WTC11 (cell line): ENCODE results near the gene CEACAM19. TPM values are rescaled to one million over a fixed set of nuclear protein-coding genes. Genes with fewer than 3 reads are reported as not detected.

Experiments used
- ATAC-seq: fragments of 200-7000 bp; cut with Tn5 transposase; 2 replicates; pipeline ENCODE4 v1.10.0; 2021; ENCODE audit warnings: mild to moderate bottlenecking, moderate library complexity
- CTCF ChIA-PET: fragments of 300-600 bp; sonication (Branson Sonifier 250); formaldehyde crosslinking; loops from one replicate; lab custom pipeline; 2021; ENCODE audit warnings: antibody characterized with exemption; lab: Charles Lee
- POLR2A ChIA-PET: fragments of 350-600 bp; sonication (Branson Sonifier 250); formaldehyde crosslinking; loops from one replicate; lab custom pipeline; 2021; ENCODE audit warnings: antibody characterized with exemption; lab: Charles Lee
- DNase-seq: peaks from one replicate; pipeline ENCODE4 v3.0.0; 2021; ENCODE audit warnings: low spot score
- H3K27ac Mint-ChIP-seq: 2 replicates; pipeline ENCODE4 v1.8.0; 2021; ENCODE audit warnings: mixed read lengths
- H3K27me3 Mint-ChIP-seq: 2 replicates; pipeline ENCODE4 v1.8.0; 2021; ENCODE audit warnings: low read depth, mild to moderate bottlenecking, moderate library complexity, mixed read lengths
- H3K36me3 Mint-ChIP-seq: 2 replicates; pipeline ENCODE4 v1.8.0; 2021; ENCODE audit warnings: mixed read lengths
- H3K4me1 Mint-ChIP-seq: 2 replicates; pipeline ENCODE4 v1.8.0; 2022; ENCODE audit warnings: mixed read lengths
- H3K4me3 Mint-ChIP-seq: 2 replicates; pipeline ENCODE4 v1.8.0; 2021; ENCODE audit warnings: mild to moderate bottlenecking, moderate library complexity, mixed read lengths
- H3K9me3 Mint-ChIP-seq: 2 replicates; pipeline ENCODE4 v1.8.0; 2021; ENCODE audit warnings: mixed read lengths
- CBFB ChIP-seq: sonication (generic); formaldehyde crosslinking; IDR thresholded peaks from 2 replicates; pipeline ENCODE4 v1.8.1; 2022; ENCODE audit warnings: mild to moderate bottlenecking, low read depth, missing genetic modification reagents
- CREB1 ChIP-seq: sonication (generic); formaldehyde crosslinking; IDR thresholded peaks from 2 replicates; pipeline ENCODE4 v1.8.0; 2023; ENCODE audit warnings: mild to moderate bottlenecking, missing genetic modification reagents
- E2F5 ChIP-seq: sonication (generic); formaldehyde crosslinking; IDR thresholded peaks from 2 replicates; pipeline ENCODE4 v1.8.1; 2022; ENCODE audit warnings: mild to moderate bottlenecking, moderate library complexity, missing genetic modification reagents
- ETV6 ChIP-seq: sonication (generic); formaldehyde crosslinking; IDR thresholded peaks from 2 replicates; pipeline ENCODE4 v1.8.1; 2022; ENCODE audit warnings: mild to moderate bottlenecking, missing genetic modification reagents
- IRF1 ChIP-seq: sonication (generic); formaldehyde crosslinking; IDR thresholded peaks from 2 replicates; pipeline ENCODE4 v1.8.0; 2023; ENCODE audit warnings: missing genetic modification reagents
- IRF2 ChIP-seq: sonication (generic); formaldehyde crosslinking; IDR thresholded peaks from 2 replicates; pipeline ENCODE4 v1.8.0; 2022; ENCODE audit warnings: low read depth, missing genetic modification reagents, borderline replicate concordance
- NR3C1 ChIP-seq: sonication (generic); formaldehyde crosslinking; conservative IDR thresholded peaks from 2 replicates; pipeline ENCODE4 v1.8.1; 2023; ENCODE audit warnings: low read depth, mild to moderate bottlenecking, missing genetic modification reagents
- SOX15 ChIP-seq: fragments of 250-450 bp; sonication (Bioruptor Pico); IDR thresholded peaks from 2 replicates; pipeline ENCODE4 v1.9.0; 2021; ENCODE audit warnings: mild to moderate bottlenecking
- SP1 ChIP-seq: sonication (generic); formaldehyde crosslinking; conservative IDR thresholded peaks from 2 replicates; pipeline ENCODE4 v1.8.1; 2022; ENCODE audit warnings: missing genetic modification reagents
- TEAD4 ChIP-seq: sonication (generic); formaldehyde crosslinking; IDR thresholded peaks from 2 replicates; pipeline ENCODE4 v1.8.0; 2022; ENCODE audit warnings: mild to moderate bottlenecking, missing genetic modification reagents
- ZNF138 ChIP-seq: sonication (generic); formaldehyde crosslinking; conservative IDR thresholded peaks from 2 replicates; pipeline ENCODE4 v1.8.1; 2022; ENCODE audit warnings: mild to moderate bottlenecking, moderate library complexity, missing genetic modification reagents
- ZNF232 ChIP-seq: sonication (generic); formaldehyde crosslinking; IDR thresholded peaks from 2 replicates; pipeline ENCODE4 v1.8.0; 2022; ENCODE audit warnings: mild to moderate bottlenecking, missing genetic modification reagents
- ZNF425 ChIP-seq: fragments of 250-450 bp; sonication (Bioruptor Pico); conservative IDR thresholded peaks from 2 replicates; pipeline ENCODE4 v1.9.0; 2021; ENCODE audit warnings: mild to moderate bottlenecking
- ZNF532 ChIP-seq: fragments of 250-450 bp; sonication (Bioruptor Pico); IDR thresholded peaks from 2 replicates; pipeline ENCODE4 v1.9.0; 2021; ENCODE audit warnings: mild to moderate bottlenecking, borderline replicate concordance
- total RNA-seq: library from RNA; stranded (reverse); gene quantifications from 3 replicates; pipeline ENCODE4 v1.2.3, GENCODE V29; 2021
- TF ChIP-seq, protein P1 (sequence below): sonication (generic); formaldehyde crosslinking; IDR thresholded peaks from 2 replicates; pipeline ENCODE4 v1.8.0; 2022; ENCODE audit warnings: mild to moderate bottlenecking, missing genetic modification reagents
- TF ChIP-seq, protein P2 (sequence below): sonication (generic); formaldehyde crosslinking; IDR thresholded peaks from 2 replicates; pipeline ENCODE4 v1.8.1; 2023; ENCODE audit warnings: mild to moderate bottlenecking, missing genetic modification reagents, borderline replicate concordance
- TF ChIP-seq, protein P3 (sequence below): sonication (generic); formaldehyde crosslinking; IDR thresholded peaks from 2 replicates; pipeline ENCODE4 v1.8.0; 2022; ENCODE audit warnings: mild to moderate bottlenecking, missing genetic modification reagents

The CEACAM19 gene
- total RNA-seq, 1 experiment from 2014 or later = 2.9 TPM

- TF ChIP-seq NR3C1 (CRISPR knock-in tag) (no peak), IRF1 (no peak), SP1 (CRISPR knock-in tag) (no peak), ETV6 (no peak), ZNF138 (CRISPR knock-in tag) (no peak), SOX15 (CRISPR knock-in tag) (no peak)
- TF ChIP-seq, protein P1, sequence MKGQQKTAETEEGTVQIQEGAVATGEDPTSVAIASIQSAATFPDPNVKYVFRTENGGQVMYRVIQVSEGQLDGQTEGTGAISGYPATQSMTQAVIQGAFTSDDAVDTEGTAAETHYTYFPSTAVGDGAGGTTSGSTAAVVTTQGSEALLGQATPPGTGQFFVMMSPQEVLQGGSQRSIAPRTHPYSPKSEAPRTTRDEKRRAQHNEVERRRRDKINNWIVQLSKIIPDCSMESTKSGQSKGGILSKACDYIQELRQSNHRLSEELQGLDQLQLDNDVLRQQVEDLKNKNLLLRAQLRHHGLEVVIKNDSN = no peak
These were observed 34.3 kb downstream of the CEACAM19 start (continued) for GRCh38 chr19:44705502-44706010.

- Mint-ChIP-seq H3K27ac (no peak overlapping the region), H3K4me1 (no peaks in the 10 kb centered on the region; the same call in 1 of the 2 replicates), H3K27me3 (no peaks in the 10 kb centered on the region; the same call in 1 of the 2 replicates), H3K9me3 (no peaks in the 10 kb centered on the region), H3K36me3 (peaks cover 7% of the 10 kb centered on the region; the same call in 1 of the 2 replicates), H3K4me3 (no peak overlapping the region)
- ChIA-PET POLR2A (no interaction called here), CTCF (interaction anchor here (1.7 to 2.8 kb wide), 2 partner anchors 17 to 64 kb away, joined by 6 to 10 read pairs; no protein-coding TSS in a partner anchor)
- no peak for TF ChIP-seq IRF2 (CRISPR knock-in tag)
- no peak for TF ChIP-seq ZNF425 (CRISPR knock-in tag)
- ATAC-seq (no peak), DNase-seq (no peak)
These were observed 35.4 kb downstream of the CEACAM19 start for GRCh38 chr19:44706506-44707236.

- DNase-seq (no peak), ATAC-seq (no peak)
- Mint-ChIP-seq H3K4me3 (no peak overlapping the region), H3K27me3 (no peaks in the 10 kb centered on the region; the same call in 1 of the 2 replicates), H3K36me3 (peaks cover 7% of the 10 kb centered on the region; the same call in 1 of the 2 replicates), H3K9me3 (no peaks in the 10 kb centered on the region), H3K4me1 (no peaks in the 10 kb centered on the region; the same call in 1 of the 2 replicates), H3K27ac (no peak overlapping the region)
- ChIA-PET POLR2A (interaction anchor here (1.0 kb wide), 1 partner anchor 63 kb away, joined by 3 read pairs; no protein-coding TSS in a partner anchor), CTCF (interaction anchor here (2.8 kb wide), 1 partner anchor 63 kb away, joined by 10 read pairs; no protein-coding TSS in a partner anchor)
- TF ChIP-seq ZNF532 (CRISPR knock-in tag) (no peak), ZNF232 (CRISPR knock-in tag) (no peak), E2F5 (no peak), TEAD4 (CRISPR knock-in tag) (no peak), CREB1 (CRISPR knock-in tag) (no peak), CBFB (CRISPR knock-in tag) (no peak), IRF1 (no peak)
- TF ChIP-seq, protein P2, sequence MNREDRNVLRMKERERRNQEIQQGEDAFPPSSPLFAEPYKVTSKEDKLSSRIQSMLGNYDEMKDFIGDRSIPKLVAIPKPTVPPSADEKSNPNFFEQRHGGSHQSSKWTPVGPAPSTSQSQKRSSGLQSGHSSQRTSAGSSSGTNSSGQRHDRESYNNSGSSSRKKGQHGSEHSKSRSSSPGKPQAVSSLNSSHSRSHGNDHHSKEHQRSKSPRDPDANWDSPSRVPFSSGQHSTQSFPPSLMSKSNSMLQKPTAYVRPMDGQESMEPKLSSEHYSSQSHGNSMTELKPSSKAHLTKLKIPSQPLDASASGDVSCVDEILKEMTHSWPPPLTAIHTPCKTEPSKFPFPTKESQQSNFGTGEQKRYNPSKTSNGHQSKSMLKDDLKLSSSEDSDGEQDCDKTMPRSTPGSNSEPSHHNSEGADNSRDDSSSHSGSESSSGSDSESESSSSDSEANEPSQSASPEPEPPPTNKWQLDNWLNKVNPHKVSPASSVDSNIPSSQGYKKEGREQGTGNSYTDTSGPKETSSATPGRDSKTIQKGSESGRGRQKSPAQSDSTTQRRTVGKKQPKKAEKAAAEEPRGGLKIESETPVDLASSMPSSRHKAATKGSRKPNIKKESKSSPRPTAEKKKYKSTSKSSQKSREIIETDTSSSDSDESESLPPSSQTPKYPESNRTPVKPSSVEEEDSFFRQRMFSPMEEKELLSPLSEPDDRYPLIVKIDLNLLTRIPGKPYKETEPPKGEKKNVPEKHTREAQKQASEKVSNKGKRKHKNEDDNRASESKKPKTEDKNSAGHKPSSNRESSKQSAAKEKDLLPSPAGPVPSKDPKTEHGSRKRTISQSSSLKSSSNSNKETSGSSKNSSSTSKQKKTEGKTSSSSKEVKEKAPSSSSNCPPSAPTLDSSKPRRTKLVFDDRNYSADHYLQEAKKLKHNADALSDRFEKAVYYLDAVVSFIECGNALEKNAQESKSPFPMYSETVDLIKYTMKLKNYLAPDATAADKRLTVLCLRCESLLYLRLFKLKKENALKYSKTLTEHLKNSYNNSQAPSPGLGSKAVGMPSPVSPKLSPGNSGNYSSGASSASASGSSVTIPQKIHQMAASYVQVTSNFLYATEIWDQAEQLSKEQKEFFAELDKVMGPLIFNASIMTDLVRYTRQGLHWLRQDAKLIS (CRISPR knock-in tag) = no peak
- TF ChIP-seq, protein P3, sequence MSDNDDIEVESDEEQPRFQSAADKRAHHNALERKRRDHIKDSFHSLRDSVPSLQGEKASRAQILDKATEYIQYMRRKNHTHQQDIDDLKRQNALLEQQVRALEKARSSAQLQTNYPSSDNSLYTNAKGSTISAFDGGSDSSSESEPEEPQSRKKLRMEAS (CRISPR knock-in tag) = no peak
These were observed 36.5 kb downstream of the CEACAM19 start for GRCh38 chr19:44707794-44708193.
